DMS153 treated with DMSO at 0.1 percent for 48 hours (cell line): ENCODE data around the gene ZNF718.
A peak's percentile ranks its signal among the peaks of the same experiment; 100 is the strongest.
"Not testable (repeated sequence)": the region's sequence is repeated elsewhere in the genome, so short reads cannot be mapped to it uniquely, and the experiment has no call there.

Experiments used
- DNase-seq: peaks from one replicate; lab custom pipeline; 2025; ENCODE audit not compliant: unreplicated experiment; lab: John Stamatoyannopoulos, UW

The ZNF718 gene

GRCh38 chr4:124275-125081 lies at the start of gene ZNF718:
ZNF718 (plus strand) TSS chr4:124501; CDS start chr4:124671, 170 bp downstream.
- peak; percentile 24 for DNase-seq

DNA sequence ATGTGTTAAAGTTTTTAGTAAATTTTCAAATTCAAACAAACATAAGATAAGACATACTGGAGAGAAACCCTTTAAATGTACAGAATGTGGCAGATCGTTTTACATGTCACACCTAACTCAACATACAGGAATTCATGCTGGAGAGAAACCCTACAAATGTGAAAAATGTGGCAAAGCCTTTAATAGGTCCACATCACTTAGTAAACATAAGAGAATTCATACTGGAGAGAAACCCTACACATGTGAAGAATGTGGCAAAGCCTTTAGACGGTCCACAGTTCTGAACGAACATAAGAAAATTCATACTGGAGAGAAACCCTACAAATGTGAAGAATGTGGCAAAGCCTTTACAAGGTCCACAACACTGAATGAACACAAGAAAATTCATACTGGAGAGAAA lies 38.4 kb upstream of the ZNF718 start:
- no peak for DNase-seq

DNA sequence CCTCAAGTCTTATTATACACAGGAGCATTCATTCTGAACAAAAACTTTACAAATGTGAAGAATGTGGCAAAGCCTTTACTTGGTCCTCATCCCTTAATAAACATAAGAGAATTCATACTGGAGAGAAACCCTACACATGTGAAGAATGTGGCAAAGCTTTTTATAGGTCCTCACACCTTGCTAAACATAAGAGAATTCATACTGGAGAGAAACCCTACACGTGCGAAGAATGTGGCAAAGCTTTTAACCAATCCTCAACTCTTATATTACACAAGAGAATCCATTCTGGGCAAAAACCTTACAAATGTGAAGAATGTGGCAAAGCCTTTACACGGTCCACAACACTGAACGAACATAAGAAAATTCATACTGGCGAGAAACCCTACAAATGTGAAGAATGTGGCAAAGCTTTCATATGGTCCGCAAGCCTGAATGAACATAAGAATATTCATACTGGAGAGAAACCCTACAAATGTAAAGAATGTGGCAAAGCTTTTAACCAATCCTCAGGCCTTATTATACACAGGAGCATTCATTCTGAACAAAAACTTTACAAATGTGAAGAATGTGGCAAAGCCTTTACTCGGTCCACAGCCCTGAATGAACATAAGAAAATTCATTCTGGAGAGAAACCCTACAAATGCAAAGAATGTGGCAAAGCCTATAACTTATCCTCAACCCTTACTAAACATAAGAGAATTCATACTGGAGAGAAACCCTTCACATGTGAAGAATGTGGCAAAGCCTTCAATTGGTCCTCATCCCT lies 37.6 kb upstream of the ZNF718 start:
- not testable (repeated sequence) for DNase-seq

- no peak for DNase-seq
Observed at GRCh38 chr4:98386-98785, 25.9 kb upstream of the ZNF718 start.

DNA sequence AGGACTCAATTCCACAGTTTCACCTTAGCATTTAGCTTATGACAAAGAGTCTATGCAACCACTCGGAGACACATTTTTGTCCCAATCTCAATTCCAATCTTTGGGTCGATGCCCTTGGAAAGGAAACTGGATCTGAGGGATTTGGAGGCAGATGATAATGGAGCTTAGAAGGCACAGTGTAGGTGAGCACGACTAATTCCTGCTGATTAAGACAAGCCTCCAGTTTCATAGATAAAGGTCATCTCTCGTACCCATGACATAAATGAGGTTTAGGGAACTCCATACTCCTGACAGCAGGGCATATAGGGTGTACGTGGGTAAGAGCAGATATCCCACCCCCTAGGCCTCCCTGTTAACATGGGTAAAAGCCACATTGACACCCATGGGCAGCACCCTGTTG lies 24.4 kb upstream of the ZNF718 start:
- no peak for DNase-seq

- no peak for DNase-seq
Observed at GRCh38 chr4:107083-107443, 17.2 kb upstream of the ZNF718 start.

- no peak for DNase-seq
Observed at GRCh38 chr4:107444-108429, 16.6 kb upstream of the ZNF718 start.

DNA sequence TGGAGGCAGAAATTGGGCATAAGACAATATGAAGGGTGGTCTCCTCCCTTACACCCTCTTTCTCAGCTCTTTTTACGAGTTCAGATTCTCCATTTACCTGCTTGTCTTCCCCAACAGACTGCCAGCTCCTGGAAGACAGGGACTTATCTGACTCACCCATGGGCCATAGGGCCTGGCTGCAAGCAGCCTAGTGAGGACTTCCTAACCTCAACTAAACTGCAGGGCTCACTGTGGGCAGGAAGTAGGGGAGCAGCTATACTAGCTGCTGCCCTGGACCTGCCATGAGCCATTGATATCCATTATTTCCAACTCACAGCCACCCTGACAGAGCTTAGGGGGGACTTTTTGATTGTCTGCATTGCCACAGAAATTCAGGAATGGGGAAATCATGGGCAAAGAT lies 11.5 kb upstream of the ZNF718 start:
- no peak for DNase-seq

DNA sequence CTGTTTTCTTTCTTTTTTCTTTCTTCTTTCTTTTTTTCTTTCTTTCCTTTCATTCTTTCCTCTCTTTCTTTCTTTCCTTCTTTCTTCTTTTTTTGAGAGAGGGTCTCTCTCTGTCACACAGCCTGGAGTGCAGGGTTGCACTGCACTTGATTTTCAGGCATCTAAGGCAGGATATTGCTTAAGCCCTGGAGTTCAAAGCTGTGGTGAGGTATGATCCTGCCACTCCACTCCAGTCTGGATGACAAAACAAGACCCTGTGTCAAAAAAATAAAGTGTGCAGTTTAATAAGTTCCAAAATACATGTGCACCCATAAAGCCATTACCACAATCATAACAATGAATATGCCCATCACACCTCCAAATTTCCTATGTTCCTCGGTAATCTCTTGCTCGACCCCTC lies 10.6 kb upstream of the ZNF718 start:
- no peak for DNase-seq

- no peak for DNase-seq
Observed at GRCh38 chr4:114149-114548, 10.2 kb upstream of the ZNF718 start.

DNA sequence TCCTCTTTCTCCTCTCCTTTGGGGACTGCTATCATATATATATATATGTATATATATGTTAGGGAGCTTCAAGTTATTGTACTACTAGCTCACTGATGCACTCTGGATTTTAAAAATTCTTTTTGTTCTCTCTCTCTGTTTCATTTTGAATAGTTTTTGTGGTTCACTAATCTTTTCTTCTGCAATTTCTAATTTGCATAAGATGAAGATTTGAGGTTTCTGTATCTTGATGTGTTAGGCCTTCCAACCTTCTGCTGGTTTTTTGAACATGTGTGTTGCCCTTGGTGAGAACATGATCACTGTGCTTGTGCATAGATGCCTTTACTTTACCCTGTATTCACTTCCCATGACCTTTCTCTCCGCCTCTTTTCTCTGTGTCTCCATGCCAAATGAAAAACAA lies 7.8 kb upstream of the ZNF718 start:
- DNase-seq: no peak

DNA sequence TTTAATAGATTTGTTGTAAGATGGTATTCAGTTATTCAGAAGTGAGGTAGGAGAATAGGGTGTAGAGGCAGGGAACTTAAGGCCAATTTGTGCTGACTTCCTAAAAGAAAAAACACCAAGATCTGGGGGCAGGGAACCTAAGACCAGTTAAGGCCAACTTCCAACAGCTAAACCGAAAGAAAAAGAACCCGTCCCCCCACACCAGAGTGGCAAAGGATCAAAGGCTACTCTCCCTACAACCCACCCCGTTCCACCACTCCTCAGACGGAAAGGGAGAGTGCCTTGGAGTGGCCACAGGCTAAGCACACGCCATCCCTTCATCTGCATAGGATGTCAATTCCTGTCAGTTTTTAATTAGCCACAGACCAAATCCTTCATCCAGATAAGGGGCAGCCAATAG lies 3.7 kb upstream of the ZNF718 start:
- DNase-seq: no peak

- DNase-seq: no peak
Observed at GRCh38 chr4:121408-122084, 2.8 kb upstream of the ZNF718 start.

DNA sequence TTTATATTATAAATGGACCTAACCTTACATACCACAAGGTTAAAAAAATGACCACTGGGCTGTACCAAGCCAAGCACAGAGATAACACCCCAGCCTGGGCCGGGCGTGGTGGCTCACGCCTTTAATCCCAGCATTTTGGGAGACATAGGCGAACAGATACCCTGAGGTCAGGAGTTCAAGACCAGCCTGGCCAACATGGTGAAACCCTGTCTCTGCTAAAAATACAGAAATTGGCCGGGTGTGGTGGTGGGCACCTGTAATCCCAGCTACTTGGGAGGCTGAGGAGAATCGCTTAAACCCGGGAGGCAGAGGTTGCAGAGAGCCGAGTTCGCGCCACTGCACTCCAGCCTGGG lies 403 bp upstream of the ZNF718 start:
- DNase-seq: not testable (repeated sequence)

GRCh38 chr4:125091-125771 lies 930 bp downstream of the ZNF718 start:
- no peak for DNase-seq

- DNase-seq: no peak
Observed at GRCh38 chr4:125833-126232, 1.5 kb downstream of the ZNF718 start.

DNA sequence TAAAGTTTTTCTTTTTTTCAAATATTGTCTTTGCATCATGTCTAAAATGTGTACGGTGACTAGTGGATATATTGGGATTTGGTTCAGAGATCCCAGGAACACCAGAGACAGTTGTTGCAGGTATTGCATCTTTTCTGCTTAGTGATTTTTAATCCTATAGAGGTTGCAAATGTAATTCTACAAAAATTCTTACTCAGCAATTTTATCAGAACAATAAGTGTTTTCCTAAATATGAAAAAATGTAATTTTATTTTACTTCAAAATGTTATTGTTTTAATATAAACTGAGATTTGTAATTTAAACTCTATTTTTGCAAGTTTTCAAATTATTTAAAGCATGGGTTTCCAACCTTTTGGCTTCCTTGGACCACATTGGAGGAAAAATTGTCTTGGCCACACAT lies 8.2 kb downstream of the ZNF718 start:
- no peak for DNase-seq

GRCh38 chr4:138935-139334 lies 14.6 kb downstream of the ZNF718 start:
- no peak for DNase-seq

GRCh38 chr4:139691-140090 lies 15.4 kb downstream of the ZNF718 start:
- DNase-seq: no peak

DNA sequence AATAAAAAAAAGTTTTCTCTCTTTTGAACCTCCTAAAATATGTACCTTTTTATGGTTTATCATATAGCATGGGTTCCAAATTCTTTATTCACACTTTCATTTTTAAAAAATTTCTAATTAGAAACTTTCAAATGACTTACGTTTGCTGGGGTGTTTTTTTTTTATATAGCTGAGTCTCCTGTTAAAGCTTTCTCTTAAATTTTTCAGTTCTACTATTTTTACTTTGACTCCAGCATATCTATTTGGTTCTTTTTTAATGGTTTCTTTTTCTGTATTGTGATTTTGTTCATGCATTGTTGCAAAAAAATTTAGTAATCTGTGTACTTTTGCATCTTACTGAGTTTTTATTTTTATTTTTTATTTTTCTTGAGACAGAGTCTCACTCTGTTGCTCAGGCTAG lies 22.3 kb downstream of the ZNF718 start:
- no peak for DNase-seq
